Occipital lobe (tissue), 2 donors: ENCODE measurements around the gene TRAPPC10. TPM values are rescaled to one million over a fixed set of nuclear protein-coding genes. Genes with fewer than 3 reads are reported as not detected.

Experiments
- DNase-seq: peaks from one replicate; lab custom pipeline; 2025; lab: John Stamatoyannopoulos, UW
- total RNA-seq: library from RNA; depleted of rRNA; stranded (reverse); fragments of >200 nt; gene quantifications from one replicate; pipeline ENCODE4 v1.2.3, GENCODE V29; 2014

The TRAPPC10 gene
- total RNA-seq, 1 donor from 2014 or later: 23.1 TPM

DNA sequence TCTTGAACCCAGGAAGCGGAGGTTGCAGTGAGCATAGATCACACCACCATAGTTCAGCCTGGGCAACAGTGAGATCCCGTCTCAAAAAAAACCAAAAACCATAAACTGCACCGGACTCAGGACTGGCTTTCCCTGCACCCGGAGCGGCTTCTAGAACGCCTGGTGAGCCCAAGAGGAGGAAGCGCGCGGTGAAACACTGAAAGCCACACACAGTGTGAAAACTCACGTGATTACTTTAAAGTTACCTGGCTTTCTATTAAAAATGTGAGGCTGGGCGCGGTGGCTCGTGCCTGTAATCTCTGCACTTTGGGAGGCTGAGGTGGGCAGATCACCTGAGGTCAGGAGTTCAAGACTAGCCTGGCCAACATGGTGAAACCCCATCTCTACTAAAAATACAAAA is 7.0 kb upstream of the TRAPPC10 start:
- no peak for DNase-seq

DNA sequence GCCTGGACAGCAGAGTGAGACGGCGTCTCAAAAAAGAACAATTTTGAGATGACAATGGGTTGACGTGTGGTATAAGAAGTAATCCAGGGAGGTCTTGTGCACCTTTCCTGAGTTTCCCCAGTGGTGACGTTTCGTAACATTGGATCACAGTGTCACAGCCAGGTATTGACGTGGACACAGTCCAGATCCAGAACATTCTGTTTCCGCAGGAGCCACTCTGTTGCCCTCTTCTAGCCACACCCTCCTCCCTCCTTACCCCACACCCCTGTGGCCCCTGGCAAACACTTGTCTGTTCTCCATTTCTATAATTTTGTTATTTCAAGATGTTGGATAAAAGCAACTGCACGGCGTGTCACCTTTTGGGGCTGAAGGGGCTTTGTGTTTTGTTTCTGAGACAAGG is 6.5 kb upstream of the TRAPPC10 start:
- DNase-seq: no peak

DNA sequence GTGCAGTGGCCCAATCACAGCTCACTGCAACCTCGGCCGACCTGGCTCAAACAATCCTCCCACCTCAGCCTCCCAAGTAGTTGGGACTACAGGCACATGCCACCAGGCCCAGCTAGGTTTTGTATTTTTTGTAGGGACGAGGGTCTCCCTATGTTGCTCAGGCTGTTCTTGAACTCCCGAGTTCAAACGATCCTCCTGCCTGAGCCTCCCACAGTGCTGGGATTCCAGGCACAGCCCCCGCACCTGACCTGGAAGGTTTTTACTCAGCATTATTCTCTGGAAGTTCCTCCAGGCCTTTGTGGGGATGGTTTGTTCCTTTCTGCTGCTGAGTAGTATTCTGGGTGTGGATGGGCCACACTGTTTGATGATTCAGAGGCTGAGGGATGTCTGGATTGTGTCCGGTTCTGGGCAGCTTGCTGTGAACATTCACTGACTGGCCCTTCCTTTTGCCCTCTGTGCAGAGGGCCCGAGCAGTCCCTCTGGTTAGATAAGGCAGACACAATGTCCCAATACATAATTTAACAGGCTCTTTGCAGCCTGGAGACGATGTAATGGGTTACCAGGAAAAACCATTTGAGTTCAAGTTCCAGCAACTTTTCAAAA is 6.0 kb upstream of the TRAPPC10 start:
- no peak for DNase-seq

DNA sequence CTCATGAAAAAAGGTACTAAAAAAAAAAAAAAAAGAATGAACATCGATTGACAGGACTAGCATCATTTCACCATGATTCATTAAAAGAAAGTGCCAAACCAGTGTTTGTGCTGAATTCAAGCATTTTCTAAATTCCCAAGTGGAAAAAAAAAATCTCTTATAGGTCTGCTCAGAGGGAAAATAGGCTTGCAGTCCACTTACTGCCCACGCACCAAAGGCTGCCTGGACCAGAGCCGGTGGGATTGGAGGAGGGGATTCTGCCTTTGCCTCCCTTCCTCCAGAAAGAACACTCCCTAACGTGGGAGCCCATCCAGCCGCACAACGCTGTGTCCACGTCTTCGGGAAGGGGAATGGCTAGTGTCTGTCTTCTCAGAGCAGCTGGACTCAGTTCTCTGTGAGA is 5.5 kb upstream of the TRAPPC10 start:
- no peak for DNase-seq

DNA sequence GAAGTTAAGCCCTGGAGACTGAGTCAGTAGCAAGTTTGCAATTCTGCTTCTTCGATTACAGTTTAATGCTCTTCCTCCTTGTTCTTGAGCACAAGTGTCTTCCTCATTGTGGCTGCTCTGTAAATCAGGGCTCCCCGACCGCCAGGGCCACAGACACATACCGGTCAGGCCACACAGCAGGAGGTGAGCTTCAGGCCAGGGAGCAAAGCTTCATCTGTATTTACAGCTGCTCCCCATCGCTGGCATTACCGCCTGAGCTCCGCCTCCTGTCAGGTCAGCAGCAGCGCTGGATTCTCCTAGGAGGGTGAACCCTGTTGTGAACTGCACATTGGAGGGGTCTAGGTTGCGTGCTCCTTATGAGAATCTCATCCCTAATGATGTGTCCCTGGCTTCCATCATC is 1.7 kb upstream of the TRAPPC10 start:
- no peak for DNase-seq

DNA sequence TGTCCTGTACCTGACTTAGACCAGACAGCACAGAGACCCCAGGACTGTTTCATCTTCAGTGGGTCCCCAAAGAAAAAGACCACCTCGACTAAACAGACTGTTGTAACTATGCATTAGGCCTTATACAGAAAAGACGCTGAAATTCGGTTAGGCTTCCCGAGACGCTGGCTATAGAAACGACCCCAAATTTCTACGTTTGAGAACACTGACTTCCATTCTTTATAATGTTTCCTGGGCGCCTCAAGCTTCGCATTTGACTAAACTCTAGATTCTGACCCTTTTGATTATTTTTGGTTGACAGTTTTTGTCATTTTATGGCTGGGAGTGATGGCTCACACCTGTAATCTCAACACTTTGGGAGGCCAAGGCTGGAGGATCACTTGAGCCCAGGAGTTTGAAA is 986 bp upstream of the TRAPPC10 start:
- no peak for DNase-seq

DNA sequence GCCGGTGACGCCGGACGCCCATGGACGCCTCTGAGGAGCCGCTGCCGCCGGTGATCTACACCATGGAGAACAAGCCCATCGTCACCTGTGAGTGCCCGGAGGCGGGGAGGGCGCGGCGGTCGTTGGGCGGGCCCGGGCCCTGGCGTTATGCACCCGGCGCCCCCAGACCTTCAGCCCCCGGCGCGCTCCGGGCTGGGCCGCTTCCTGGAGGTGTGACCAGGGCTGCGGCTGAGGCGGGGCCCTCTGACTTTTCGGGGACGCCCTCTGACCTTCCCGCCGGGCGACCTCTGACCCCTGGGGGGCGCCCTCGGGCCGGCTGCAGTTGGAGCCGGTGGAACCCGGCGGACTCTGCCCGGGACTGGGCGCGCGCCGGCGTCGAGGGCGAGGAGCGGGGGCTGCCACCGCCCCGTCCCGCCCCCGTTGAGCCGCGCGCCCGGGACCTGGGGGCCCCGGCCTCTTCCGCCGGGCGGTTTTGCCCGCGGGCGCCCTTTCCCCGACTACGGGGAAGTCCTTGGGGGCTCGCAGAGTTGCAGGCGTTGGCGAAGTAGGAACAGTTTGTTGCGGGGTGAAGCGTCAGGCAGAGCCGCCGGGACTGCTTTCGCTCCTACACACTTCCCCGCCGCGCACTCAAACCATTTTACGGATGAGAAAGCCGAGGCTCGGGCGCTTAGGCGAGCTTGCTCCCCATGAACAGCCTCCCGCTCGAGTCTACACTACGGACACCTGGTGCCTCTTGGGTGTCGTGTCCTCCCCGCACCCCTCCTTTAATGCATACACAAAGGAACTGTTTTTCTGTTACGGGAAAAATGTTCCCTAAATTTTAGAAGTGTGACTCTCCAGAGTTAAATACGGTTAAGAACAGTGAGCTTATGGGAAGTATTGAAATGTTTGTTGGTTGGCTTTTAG is 618 bp downstream of the TRAPPC10 start:
- peak; percentile 57 for DNase-seq

DNA sequence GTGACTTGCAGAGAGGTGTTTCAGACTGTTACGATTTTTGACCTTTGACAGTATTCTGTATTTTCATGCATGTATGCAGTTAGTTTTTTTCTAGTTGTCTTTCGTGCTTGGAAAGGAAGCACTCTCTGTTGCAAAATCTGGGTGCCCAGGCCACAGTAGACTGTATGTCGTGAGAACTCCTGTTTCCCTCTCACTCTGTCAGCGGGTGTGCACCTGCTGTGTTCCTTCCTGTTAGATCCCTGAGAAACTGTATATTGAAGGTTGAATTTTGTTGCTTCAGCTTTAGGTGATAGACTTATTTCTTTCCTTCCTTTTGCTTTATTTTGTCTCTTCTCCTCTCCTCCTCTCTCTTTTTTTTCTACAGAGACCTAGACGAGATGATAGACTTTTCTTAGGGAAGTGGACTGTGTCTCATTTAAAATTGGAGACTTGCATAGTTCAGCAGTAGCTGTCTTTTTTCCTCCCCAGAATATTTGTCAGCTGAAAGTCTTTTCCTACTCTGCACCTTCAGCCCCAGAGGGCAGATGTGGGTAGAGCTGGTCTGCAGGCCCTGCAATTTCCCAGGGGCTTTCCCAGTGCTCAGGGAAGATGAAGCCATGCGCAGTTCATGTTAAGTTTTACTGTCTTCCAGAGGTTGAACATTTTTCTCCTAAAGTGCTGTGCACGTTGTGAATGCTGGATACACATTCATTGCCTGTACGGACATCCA is 1.4 kb downstream of the TRAPPC10 start:
- no peak for DNase-seq

DNA sequence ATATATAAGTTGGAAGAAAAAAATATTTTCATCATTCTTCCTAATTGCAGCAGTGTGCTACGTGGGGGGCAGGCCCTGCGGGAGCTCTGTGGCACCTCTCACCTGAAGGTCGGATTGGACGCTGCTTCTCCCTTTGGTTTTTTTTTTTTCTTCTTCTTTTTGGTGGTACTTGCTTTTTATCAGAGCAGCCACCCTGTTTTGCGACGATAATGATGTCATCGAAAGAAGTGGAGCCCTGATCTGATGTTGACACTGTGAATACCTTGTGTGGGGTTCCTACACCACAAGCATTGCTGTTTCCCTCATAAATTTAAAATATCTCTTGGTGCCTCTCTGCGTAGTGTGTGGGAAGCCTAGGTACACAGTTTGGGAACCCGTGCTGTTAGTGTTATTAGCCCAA is 5.5 kb downstream of the TRAPPC10 start:
- DNase-seq: no peak

DNA sequence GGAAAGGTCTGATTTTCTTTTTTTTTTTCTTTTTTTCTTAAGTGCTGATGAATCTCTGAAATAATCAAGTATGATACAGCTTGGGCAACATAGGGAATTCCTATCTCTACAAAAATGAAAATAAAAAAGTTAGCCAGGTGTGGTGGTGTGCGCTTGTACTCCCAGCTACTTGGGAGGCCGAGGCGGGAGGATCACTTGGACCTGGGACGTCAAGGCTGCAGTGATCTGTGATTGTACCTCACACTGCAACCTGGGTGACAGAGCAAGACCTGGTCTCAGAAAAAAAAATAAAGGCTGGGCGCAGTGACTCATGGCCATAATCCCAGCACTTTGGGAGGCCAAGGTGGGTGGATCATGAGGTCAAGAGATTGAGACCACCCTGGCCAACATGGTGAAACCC is 6.0 kb downstream of the TRAPPC10 start:
- no peak for DNase-seq

DNA sequence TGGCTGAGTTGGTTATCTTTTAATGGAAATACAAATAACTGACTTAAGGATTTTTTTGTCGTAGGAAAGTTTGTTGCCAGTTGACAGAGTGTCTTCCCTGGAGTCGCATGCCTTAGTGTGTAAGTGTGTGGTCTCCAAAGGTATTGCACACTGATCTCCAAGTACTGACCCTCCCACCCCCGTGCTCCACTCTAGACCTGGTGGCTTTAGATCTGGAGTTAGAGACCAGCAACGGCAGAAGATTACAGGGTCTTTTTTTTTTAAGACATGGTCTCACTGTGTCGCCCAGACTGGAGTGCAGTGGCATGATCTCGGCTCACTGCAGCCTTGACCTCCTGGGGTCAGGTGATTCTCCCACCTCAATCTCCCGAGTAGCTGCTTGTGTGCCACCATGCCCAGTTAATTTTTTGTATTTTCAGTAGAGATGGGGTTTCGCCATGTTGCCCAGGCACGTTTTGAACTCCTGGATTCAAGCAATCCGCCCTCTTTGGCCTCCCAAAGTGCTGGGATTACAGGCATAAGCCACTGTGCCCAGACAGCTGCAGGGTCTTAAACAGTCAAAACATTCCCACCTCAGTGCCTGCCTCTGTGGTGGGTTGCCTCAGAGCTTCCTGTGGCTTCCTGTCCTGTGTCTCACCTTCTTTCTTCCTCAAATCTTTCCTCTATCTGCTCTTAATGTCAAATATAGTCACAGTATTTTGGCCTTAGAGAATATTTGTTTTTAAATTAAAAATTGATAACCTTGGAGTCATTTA is 6.9 kb downstream of the TRAPPC10 start:
- no peak for DNase-seq

DNA sequence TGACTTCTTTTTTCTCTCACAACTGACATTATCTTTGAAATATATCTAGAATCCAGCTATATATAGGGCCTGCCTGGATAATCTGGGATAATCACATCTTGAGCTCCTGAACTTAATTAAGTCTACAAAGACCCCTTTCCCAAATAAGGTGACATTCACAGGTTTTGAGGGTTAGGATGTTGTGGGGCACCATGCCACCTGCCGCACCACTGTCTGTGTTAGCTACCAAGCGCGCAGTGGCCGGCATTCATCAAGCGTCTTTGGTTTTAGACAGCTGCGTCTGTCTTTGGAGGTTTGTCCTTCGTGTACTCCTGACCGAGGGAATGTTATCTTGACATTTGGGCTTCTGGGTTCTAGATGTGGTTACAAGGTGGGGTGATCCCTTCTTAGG is 7.5 kb downstream of the TRAPPC10 start:
- DNase-seq: no peak

DNA sequence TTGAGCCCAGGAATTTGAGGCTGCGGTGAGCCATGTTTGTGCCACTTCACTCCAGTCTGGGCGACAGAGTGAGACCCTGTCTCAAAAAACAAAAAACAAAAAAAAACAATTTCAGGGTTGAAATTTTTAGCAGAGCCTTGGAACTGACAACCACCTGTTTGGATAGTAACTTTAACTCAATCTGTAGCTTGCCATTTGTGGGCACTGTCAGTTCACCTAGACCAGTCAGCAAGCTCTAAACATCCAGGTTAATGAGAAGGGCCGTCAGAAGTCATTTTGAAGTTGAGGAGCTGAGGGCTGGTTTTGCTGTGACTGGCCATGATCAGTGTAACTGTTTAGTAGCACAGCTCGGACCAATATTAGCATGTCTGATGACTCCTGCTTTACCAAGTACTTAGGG is 8.4 kb downstream of the TRAPPC10 start:
- DNase-seq: no peak

DNA sequence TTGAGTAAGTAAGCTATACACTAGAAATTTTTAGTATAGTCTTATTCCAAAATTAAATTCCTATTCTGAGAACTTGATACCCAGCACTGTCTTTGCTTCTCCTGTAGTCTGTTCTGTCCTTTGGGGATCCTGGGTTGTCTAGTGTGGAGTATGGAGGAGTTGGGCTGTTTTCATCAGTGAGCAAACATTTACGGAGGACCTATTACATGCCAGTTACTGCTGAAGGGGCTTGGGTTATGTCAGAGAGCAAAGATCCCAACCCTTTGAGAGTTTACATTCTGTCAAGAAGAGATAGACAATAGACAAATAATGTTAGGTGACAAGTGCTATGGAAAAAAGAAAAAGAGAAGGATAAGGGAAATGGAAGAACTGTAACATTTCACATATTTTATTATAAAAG is 9.0 kb downstream of the TRAPPC10 start:
- DNase-seq: no peak

DNA sequence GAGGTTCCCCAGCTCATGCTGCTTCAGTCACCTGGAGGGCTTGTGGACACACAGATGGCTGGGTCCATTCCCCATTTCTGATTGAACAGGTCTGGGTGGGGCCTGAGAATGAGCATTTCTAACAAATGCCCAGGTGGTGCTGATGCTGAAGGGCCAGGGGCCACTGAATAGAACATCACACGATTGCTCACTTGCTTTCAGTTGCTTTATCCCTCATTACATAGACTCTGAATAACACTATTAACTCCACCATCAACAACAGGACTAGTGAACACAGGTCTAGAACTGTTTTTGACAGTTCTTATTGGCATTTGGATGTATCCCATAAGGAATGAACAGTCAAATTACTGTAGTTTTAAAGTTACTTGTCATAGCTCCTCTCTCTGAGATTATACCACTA is 12.1 kb downstream of the TRAPPC10 start:
- no peak for DNase-seq

DNA sequence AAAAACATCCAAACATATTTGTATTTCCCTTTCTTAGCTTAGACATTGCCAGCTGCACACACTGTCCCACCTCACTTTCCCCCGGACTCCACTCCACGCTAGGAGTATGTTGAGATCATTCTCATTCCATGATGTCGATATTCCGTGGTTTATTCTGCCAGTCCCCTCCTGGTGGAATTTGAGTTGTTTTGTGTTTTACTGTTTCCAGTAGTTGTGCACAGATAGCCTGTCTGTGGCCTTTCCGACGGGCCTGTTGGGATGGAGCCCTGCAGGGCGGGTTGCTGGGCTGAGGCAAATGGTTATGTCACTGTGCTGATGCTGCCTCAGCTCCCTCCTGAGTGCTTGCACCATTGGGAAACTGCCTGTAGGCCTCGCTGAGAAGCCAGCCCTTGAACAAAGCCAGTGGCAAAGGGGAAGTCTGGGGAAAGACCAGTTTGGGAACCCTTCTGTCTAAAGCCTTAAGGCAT is 12.8 kb downstream of the TRAPPC10 start:
- no peak for DNase-seq

DNA sequence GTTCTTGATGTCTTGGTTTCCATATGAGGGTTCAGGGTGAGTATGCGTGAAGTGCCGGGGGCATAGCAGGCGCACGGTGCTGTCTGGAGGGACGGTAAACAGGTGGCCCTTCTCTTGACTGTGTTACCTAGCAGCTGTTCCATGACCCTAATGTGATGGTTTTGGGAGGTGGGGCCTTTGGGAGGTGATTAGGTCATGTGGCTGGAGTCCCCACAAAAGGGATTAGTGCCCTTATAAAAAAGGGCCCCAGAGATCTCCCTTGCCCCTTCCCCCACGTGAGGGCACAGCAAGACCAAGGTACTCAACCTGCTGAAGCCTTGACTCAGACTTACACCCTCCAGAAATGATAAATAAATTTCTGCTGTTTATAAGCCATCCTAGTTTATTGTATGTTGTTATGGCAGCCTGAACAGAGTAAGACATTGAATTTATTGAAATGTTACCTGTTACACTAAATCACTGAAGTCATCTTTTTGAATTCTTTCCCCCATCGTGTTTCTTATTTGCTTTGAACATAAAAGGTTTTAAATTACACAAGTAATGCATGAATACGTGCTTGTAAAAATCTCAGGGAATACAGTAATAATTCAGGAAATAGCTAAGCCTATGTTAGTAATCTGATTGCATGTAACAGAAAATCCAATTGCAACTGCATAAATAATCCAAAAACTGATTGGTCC is 15.6 kb downstream of the TRAPPC10 start:
- no peak for DNase-seq

DNA sequence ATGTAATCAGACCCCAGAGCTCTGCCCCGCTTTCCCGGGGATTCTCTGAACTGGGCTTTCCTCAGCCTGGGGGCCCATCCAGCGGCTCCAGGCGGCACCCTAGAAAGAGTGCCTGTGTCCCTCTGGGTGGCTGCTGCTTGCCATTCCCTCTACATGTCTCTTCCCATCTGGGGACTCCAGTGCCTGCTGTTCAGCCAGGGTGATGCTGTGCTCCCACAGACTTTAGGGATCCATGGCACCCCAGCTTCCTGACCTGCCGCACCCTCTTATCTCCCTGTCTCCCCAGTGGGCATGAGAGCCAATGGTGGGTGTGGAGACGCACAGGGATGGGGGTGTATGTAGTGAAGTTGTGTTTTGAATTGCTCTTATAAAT is 16.2 kb downstream of the TRAPPC10 start:
- DNase-seq: no peak

DNA sequence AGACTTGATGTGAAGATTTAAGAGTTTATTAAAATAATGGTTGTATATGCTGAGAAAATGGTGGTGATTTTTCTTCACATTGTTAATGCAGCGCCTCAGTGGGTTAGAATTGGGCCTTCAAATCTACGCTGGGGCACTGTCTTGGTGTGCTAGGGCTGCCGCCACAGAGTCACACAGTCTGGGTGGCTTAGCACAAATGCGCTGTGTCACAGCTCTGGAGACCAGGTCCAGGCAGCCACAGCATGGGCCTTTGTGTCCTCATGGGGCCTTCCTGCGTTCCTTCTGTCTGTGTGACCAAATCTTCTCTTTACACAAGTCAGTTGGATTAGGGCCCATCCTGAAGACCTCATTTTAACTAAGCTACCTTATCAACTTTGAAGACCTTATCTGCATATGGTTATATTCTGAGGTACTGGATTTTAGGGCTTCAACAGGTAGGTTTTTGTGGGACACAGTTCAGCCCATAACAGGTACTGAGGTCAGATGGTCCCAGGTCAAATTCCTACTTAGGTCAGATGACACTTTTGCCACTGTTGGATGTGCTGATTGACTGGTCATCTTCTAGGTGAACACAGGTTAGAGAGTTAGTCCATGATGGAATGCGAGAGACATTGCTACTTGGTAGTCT is 17.5 kb downstream of the TRAPPC10 start:
- no peak for DNase-seq

DNA sequence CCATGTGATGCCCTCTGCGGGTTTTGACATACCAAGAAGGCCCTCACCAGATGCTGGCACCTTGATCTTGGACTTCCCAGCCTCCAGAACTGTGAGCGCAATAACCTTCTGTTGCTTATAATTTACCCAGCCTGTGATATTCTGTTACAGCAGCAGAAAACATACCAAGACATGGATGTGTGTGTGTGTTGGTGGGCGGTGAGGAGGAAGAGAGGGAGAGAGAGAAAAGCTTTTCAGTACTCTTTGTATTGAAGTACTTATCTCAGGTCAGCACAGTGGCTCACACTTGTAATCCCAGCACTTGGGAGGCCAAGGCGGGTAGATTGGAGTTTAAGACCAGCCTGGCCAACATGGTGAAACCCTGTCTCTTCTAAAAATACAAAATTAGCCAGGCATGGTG is 23.1 kb downstream of the TRAPPC10 start:
- DNase-seq: no peak

DNA sequence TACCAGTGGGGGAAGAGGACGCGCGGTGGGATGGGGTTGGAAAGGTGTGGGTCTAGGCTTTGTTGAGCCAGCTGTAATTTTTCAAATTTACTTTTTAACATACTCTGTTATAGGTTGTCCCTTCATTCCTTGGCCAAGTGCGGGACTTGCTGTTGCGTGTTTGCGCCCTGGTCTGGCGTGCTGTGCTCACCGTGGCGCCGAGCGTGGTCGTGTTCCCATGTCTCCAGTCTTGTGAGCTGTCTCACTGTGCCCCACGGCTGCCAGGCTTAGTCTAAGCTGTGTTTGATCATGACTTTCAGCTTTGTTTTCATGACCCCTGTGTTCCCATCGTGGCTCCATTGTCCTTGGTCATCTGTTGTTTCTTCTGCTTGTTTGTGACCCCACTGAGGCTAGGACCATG is 26.0 kb downstream of the TRAPPC10 start:
- no peak for DNase-seq
